H1 (cell line): ENCODE measurements around the gene C10orf95. TPM values are rescaled to one million over a fixed set of nuclear protein-coding genes. Genes with fewer than 3 reads are reported as not detected.

Experiments
- CTCF ChIA-PET: fragments of 300-600 bp; sonication (Branson Sonifier 250); formaldehyde crosslinking; loops from one replicate; lab custom pipeline; 2021; ENCODE audit not compliant: partially characterized antibody; lab: Charles Lee
- POLR2A ChIA-PET: fragments of 300-600 bp; sonication (Branson Sonifier 250); formaldehyde crosslinking; loops from one replicate; lab custom pipeline; 2021; ENCODE audit warnings: inconsistent platforms; ENCODE audit not compliant: partially characterized antibody; lab: Charles Lee
- DNase-seq, 2 experiments: peaks; one replicate each; pipeline versions ENCODE4 v3.0.0 to v3.0.0-alpha.2; 2010 to 2022; ENCODE audit warnings: low spot score in 2 of 2, low read depth in 1 of 2, mixed read lengths in 1 of 2
- FAIRE-seq: peaks from 2 replicates; lab custom pipeline; 2011; peaks lifted over from hg19 to GRCh38; lab: Jason Lieb, UNC
- H2AFZ ChIP-seq: 2 replicates; pipeline ENCODE4 v1.8.1; 2012; ENCODE audit warnings: low read length, inconsistent platforms
- H2AK5ac ChIP-seq: 2 replicates; pipeline ENCODE4 v1.6.1; 2013; ENCODE audit warnings: low read depth, low read length
- H2BK120ac ChIP-seq: replicated peaks from 2 replicates; pipeline ENCODE3; 2013; ENCODE audit warnings: low read depth, low read length, inconsistent platforms
- H2BK12ac ChIP-seq: 2 replicates; pipeline ENCODE4 v1.6.1; 2013; ENCODE audit warnings: low read depth, low read length
- H2BK15ac ChIP-seq: 2 replicates; pipeline ENCODE4 v1.6.1; 2013; ENCODE audit warnings: low read length
- H2BK20ac ChIP-seq: 2 replicates; pipeline ENCODE4 v1.6.1; 2013; ENCODE audit warnings: low read length
- H2BK5ac ChIP-seq: 2 replicates; pipeline ENCODE4 v1.6.1; 2013; ENCODE audit warnings: low read depth, low read length
- H3K14ac ChIP-seq: 2 replicates; pipeline ENCODE4 v1.6.1; 2013; ENCODE audit warnings: inconsistent platforms; ENCODE audit not compliant: insufficient read length
- H3K18ac ChIP-seq: 2 replicates; pipeline ENCODE4 v1.6.1; 2013; ENCODE audit warnings: low read length; ENCODE audit errors: extremely low read depth
- H3K23ac ChIP-seq: 2 replicates; pipeline ENCODE4 v1.6.1; 2013; ENCODE audit warnings: inconsistent platforms; ENCODE audit not compliant: insufficient read length
- H3K23me2 ChIP-seq: 2 replicates; pipeline ENCODE4 v1.6.1; 2013; ENCODE audit warnings: low read depth, low read length
- H3K27ac ChIP-seq: 2 replicates; pipeline ENCODE4 v1.6.1; 2011; ENCODE audit warnings: low read depth, low read length, inconsistent platforms
- H3K27me3 ChIP-seq, 4 experiments: replicated peaks in 1 of 4; 1 replicate in 1 of 4; 2 replicates in 3 of 4; pipeline versions ENCODE4 v1.6.1 to v1.8.1; 2011 to 2013; ENCODE audit warnings: low read length in 3 of 4, mild to moderate bottlenecking in 3 of 4, inconsistent platforms in 2 of 4, mixed read lengths in 2 of 4, moderate library complexity in 1 of 4; ENCODE audit not compliant: control insufficient read depth in 3 of 4, insufficient read depth in 3 of 4; ENCODE audit errors: extremely low read depth in 1 of 4
- H3K36me3 ChIP-seq, 4 experiments: 2 replicates each; pipeline versions ENCODE4 v1.6.1 to v1.8.1; 2011 to 2013; ENCODE audit warnings: mild to moderate bottlenecking in 4 of 4, low read length in 3 of 4, moderate library complexity in 2 of 4, control low read depth in 1 of 4, inconsistent platforms in 1 of 4; ENCODE audit not compliant: insufficient read depth in 4 of 4, control insufficient read depth in 2 of 4
- H3K4ac ChIP-seq: replicated peaks from 2 replicates; pipeline ENCODE3; 2013; ENCODE audit warnings: low read length, low read depth, mixed read lengths, inconsistent platforms; ENCODE audit not compliant: insufficient read length
- H3K4me1 ChIP-seq, 4 experiments: replicated peaks in 1 of 4; 1 replicate in 1 of 4; 2 replicates in 3 of 4; pipeline versions ENCODE4 v1.6.1 to v1.8.1; 2011 to 2013; ENCODE audit warnings: low read length in 3 of 4, inconsistent platforms in 2 of 4, mixed read lengths in 1 of 4; ENCODE audit not compliant: insufficient read depth in 4 of 4, control insufficient read depth in 3 of 4
- H3K4me2 ChIP-seq, 2 experiments: 2 replicates each; pipeline versions ENCODE4 v1.6.1 to v1.8.1; 2011 to 2013; ENCODE audit warnings: low read depth in 2 of 2, low read length in 2 of 2, control low read depth in 1 of 2, inconsistent platforms in 1 of 2, mild to moderate bottlenecking in 1 of 2; ENCODE audit not compliant: insufficient read depth in 1 of 2
- H3K4me3 ChIP-seq, 4 experiments: fragments of 200-600, 300-600 bp in 1 of 4; sonication (generic), shearing (Covaris generic), sonication (Bioruptor Twin) in 1 of 4; 2 replicates each; pipeline versions ENCODE4 v1.5.1 to v1.8.1; 2011 to 2016; ENCODE audit warnings: low read length in 4 of 4, low read depth in 3 of 4, control low read depth in 2 of 4, inconsistent platforms in 2 of 4, mild to moderate bottlenecking in 2 of 4, mixed read lengths in 1 of 4, moderate library complexity in 1 of 4; ENCODE audit not compliant: insufficient read depth in 2 of 4; ENCODE audit errors: extremely low read depth in 1 of 4
- H3K56ac ChIP-seq: replicated peaks from 2 replicates; pipeline ENCODE3; 2013; ENCODE audit warnings: low read depth, mild to moderate bottlenecking, mixed read lengths, low read length, inconsistent platforms; ENCODE audit not compliant: insufficient read length
- H3K79me1 ChIP-seq: 2 replicates; pipeline ENCODE4 v1.6.1; 2013; ENCODE audit warnings: low read depth, low read length, control low read depth
- H3K79me2 ChIP-seq, 2 experiments: 2 replicates each; pipeline versions ENCODE4 v1.6.1 to v1.8.1; 2012 to 2013; ENCODE audit warnings: low read length in 2 of 2, mild to moderate bottlenecking in 2 of 2, inconsistent platforms in 1 of 2; ENCODE audit not compliant: insufficient read depth in 2 of 2, control insufficient read depth in 1 of 2
- H3K9ac ChIP-seq, 4 experiments: replicated peaks in 1 of 4; 1 replicate in 1 of 4; 2 replicates in 3 of 4; pipeline versions ENCODE4 v1.6.1 to v1.8.1; 2011 to 2013; ENCODE audit warnings: low read depth in 3 of 4, low read length in 3 of 4, control low read depth in 2 of 4, mild to moderate bottlenecking in 2 of 4, moderate library complexity in 2 of 4, inconsistent platforms in 1 of 4; ENCODE audit errors: extremely low read depth in 1 of 4
- H3K9me3 ChIP-seq, 2 experiments: 2 replicates each; pipeline versions ENCODE4 v1.6.1 to v1.8.1; 2012 to 2013; ENCODE audit warnings: mild to moderate bottlenecking in 2 of 2, moderate library complexity in 2 of 2, control low read depth in 1 of 2, inconsistent platforms in 1 of 2, low read depth in 1 of 2, low read length in 1 of 2, mixed read lengths in 1 of 2; ENCODE audit not compliant: insufficient read depth in 2 of 2
- H4K20me1 ChIP-seq, 2 experiments: replicated peaks in 1 of 2; 2 replicates each; pipeline versions ENCODE3 to v1.8.1; 2011 to 2013; ENCODE audit warnings: inconsistent platforms in 2 of 2, low read length in 2 of 2, mild to moderate bottlenecking in 1 of 2; ENCODE audit not compliant: insufficient read depth in 2 of 2, control insufficient read depth in 1 of 2
- H4K5ac ChIP-seq: 2 replicates; pipeline ENCODE4 v1.6.1; 2013; ENCODE audit warnings: low read length, low read depth, mixed read lengths, inconsistent platforms; ENCODE audit not compliant: insufficient read length
- H4K8ac ChIP-seq: 2 replicates; pipeline ENCODE4 v1.8.0; 2013; ENCODE audit warnings: mild to moderate bottlenecking, moderate library complexity, low read length, inconsistent platforms; ENCODE audit not compliant: insufficient read depth; ENCODE audit errors: extremely low read depth
- H4K91ac ChIP-seq: replicated peaks from 2 replicates; pipeline ENCODE3; 2013; ENCODE audit warnings: low read length, mixed read lengths, inconsistent platforms; ENCODE audit not compliant: insufficient read length
- CEBPB ChIP-seq: IDR thresholded peaks from 2 replicates; pipeline ENCODE4 v1.6.1; 2012; ENCODE audit warnings: low read depth, low read length
- CHD2 ChIP-seq: IDR thresholded peaks from 2 replicates; pipeline ENCODE4 v1.6.1; 2012; ENCODE audit warnings: low read length, improper control_type of control experiment
- CREB1 ChIP-seq: IDR thresholded peaks from 2 replicates; pipeline ENCODE4 v1.6.1; 2012; ENCODE audit warnings: inconsistent platforms
- EP300 ChIP-seq, 2 experiments: IDR thresholded peaks; 1 replicate in 1 of 2; 2 replicates in 1 of 2; pipeline ENCODE4 v1.6.1; 2011 to 2012; ENCODE audit warnings: low read depth in 2 of 2, low read length in 2 of 2, mild to moderate bottlenecking in 2 of 2, borderline replicate concordance in 1 of 2, inconsistent platforms in 1 of 2, moderate library complexity in 1 of 2
- KDM1A ChIP-seq: fragments of 200-600, 300-600 bp; sonication (generic); IDR thresholded peaks from 2 replicates; pipeline ENCODE4 v1.7.1; 2016; ENCODE audit warnings: mild to moderate bottlenecking, low read length, borderline replicate concordance
- POLR2A ChIP-seq, 2 experiments: IDR thresholded peaks; 1 replicate in 1 of 2; 2 replicates in 1 of 2; pipeline ENCODE4 v1.6.1; 2011; ENCODE audit warnings: low read depth in 2 of 2, low read length in 2 of 2, mild to moderate bottlenecking in 2 of 2; ENCODE audit errors: control extremely low read depth in 1 of 2
- RAD21 ChIP-seq, 2 experiments: IDR thresholded peaks in 1 of 2; conservative IDR thresholded peaks in 1 of 2; 2 replicates each; pipeline ENCODE4 v1.6.1; 2011; ENCODE audit warnings: low read depth in 2 of 2, low read length in 2 of 2, improper control_type of control experiment in 1 of 2, inconsistent platforms in 1 of 2, mild to moderate bottlenecking in 1 of 2, moderate library complexity in 1 of 2
- RFX5 ChIP-seq: IDR thresholded peaks from 2 replicates; pipeline ENCODE4 v1.6.1; 2011; ENCODE audit warnings: low read depth, low read length, improper control_type of control experiment, borderline replicate concordance
- SP2 ChIP-seq: IDR thresholded peaks from 2 replicates; pipeline ENCODE4 v1.6.1; 2012; ENCODE audit warnings: mild to moderate bottlenecking, low read length, inconsistent platforms
- SRF ChIP-seq: IDR thresholded peaks from 2 replicates; pipeline ENCODE4 v1.6.1; 2011; ENCODE audit warnings: mild to moderate bottlenecking, low read depth, low read length, moderate library complexity
- SUZ12 ChIP-seq: fragments of 200-600 bp; sonication (generic); IDR thresholded peaks from 2 replicates; pipeline ENCODE4 v1.6.1; 2012; ENCODE audit warnings: mild to moderate bottlenecking, inconsistent platforms, low read length, moderate library complexity, mixed read lengths
- TAF7 ChIP-seq: optimal IDR thresholded peaks from 2 replicates; pipeline ENCODE3; 2011; ENCODE audit warnings: low read depth, mild to moderate bottlenecking, inconsistent platforms, low read length, moderate library complexity, borderline replicate concordance
- WGBS, 2 experiments: shearing (Covaris generic) in 1 of 2; methylation state at CpG; one replicate each; pipeline versions ENCODE4 v1.1.6 to v1.1.7; 2013 to 2015; ENCODE audit warnings: low lambda C conversion rate in 2 of 2, mixed read lengths in 2 of 2, inconsistent platforms in 1 of 2, low coverage in 1 of 2, missing lambda C conversion rate in 1 of 2; ENCODE audit not compliant: insufficient replicate concordance in 2 of 2, insufficient coverage in 1 of 2, insufficient read length in 1 of 2; ENCODE audit errors: extremely low coverage in 1 of 2, missing lambda C conversion rate in 1 of 2; 5-methylcytosine and 5-hydroxymethylcytosine counted together
- polyA plus RNA-seq, 7 experiments: library from polyadenylated mRNA; depleted of rRNA in 3 of 7; stranded (reverse) in 5 of 7; unstranded in 2 of 7; fragments of >200 nt in 5 of 7; fragments of 200-250 nt in 2 of 7; gene quantifications; 1 replicate in 5 of 7; 2 replicates in 1 of 7; 4 replicates in 1 of 7; pipeline versions ENCODE4 v1.2.1 to v1.2.3, GENCODE V29; 2011 to 2013; ENCODE audit warnings: missing spikeins in 2 of 7, mixed read lengths in 2 of 7
- total RNA-seq: library from RNA; stranded (reverse); fragmentation: NEBNext Ultra II Directional; extraction: Animal tissue kit (Norgen Biotek cat#: 25700); gene quantifications from 2 replicates; pipeline ENCODE4 v1.2.1, GENCODE V29; 2021
- TF ChIP-seq, protein P1 (sequence below): IDR thresholded peaks from 2 replicates; pipeline ENCODE4 v1.6.1; 2012; ENCODE audit warnings: inconsistent platforms
- TF ChIP-seq, protein P2 (sequence below): IDR thresholded peaks from 2 replicates; pipeline ENCODE4 v1.6.1; 2012; ENCODE audit warnings: inconsistent platforms

C10orf95 gene
- total and polyA plus RNA-seq, 2 of the 8 experiments (the other 6 are each of a cell fraction or from before 2014, with no cell fraction given) = 0.34 to 0.48 TPM

DNA sequence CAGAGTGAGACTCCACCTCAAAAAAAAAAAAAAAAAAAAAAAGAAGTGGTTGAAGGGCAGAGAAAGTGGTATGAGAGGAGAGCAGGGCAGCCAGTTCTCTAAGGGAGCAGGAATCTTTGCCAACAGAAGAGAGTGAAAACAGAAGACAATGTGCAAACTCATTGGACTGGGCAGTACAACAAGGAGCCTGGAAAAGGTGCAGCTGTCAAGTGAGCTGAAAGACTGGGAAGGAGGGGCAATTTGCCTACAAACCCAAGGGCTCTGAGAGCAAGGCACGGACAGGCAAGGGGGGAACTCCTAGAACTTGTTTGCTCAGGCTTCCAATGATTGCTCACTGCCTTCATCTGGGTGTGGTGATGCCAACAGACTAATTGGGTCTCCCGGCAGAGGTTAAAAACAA lies 41.6 kb upstream of the C10orf95 start:
- H3K9me3 ChIP-seq = no peaks in the 10 kb centered on the region
- H3K18ac ChIP-seq = no peak overlapping the region
- DNase-seq (no peak), FAIRE-seq (no peak)
- no peak overlapping the region for H4K5ac ChIP-seq
- H3K36me3 ChIP-seq = peaks cover 5 to 17% (median 9%) of the 10 kb centered on the region in 4 experiments; a peak in 7 of 8 replicates
- H2BK120ac ChIP-seq = no peak overlapping the region
- no peak overlapping the region for H4K8ac ChIP-seq
- CTCF ChIA-PET = interaction anchor here (0.6 to 1.9 kb wide), 3 partner anchors 91 to 168 kb away, joined by 3 to 5 read pairs (median 3); no protein-coding TSS in a partner anchor
- H3K4me1 ChIP-seq = no peaks in the 10 kb centered on the region
- no peak overlapping the region for H3K14ac ChIP-seq
- no peak overlapping the region for H3K4me2 ChIP-seq
- H3K23ac ChIP-seq = no peak overlapping the region
- H2BK12ac ChIP-seq = no peak overlapping the region
- H3K27ac ChIP-seq = no peak overlapping the region
- H3K9ac ChIP-seq = no peak overlapping the region
- 95% methylated on average over 2 of the region's 2 CpGs; no CpG with 5 or more reads in 1 of the 2 experiments for WGBS, 2 experiments
- H4K91ac ChIP-seq = no peak overlapping the region
- peaks cover 12% of the 10 kb centered on the region for H3K79me1 ChIP-seq
- H2AFZ ChIP-seq = no peak overlapping the region
- H3K23me2 ChIP-seq = no peaks in the 10 kb centered on the region
- no peak overlapping the region for H2BK5ac ChIP-seq
- H4K20me1 ChIP-seq = peaks cover 0 to 11% of the 10 kb centered on the region in 2 experiments
- peaks cover 0 to 30% of the 10 kb centered on the region in 2 experiments; a peak in 2 of 4 replicates for H3K79me2 ChIP-seq
- H3K4ac ChIP-seq = no peak overlapping the region
- H2AK5ac ChIP-seq = no peak overlapping the region
- H2BK20ac ChIP-seq = no peak overlapping the region
- H2BK15ac ChIP-seq = no peak overlapping the region
- no peak overlapping the region for H3K56ac ChIP-seq
- no peak overlapping the region for H3K4me3 ChIP-seq
- POLR2A ChIA-PET = no interaction called here
- H3K27me3 ChIP-seq = no peaks in the 10 kb centered on the region
- TF ChIP-seq SP2 (no peak), TAF7 (no peak), EP300 (IDR thresholded peaks at IDR 0.05; ENCODE audit: borderline replicate concordance in 1 of 2, low read depth in 2 of 2, low read length in 2 of 2) (no peak), KDM1A (no peak), POLR2A (IDR thresholded peaks at IDR 0.05; ENCODE audit: control extremely low read depth in 1 of 2, low read depth in 2 of 2, low read length in 2 of 2) (no peak), CEBPB (no peak), RAD21 (IDR thresholded peaks at IDR 0.05 in 1 of 2, conservative IDR thresholded peaks at IDR 0.05 in 1 of 2; ENCODE audit: low read depth in 2 of 2, low read length in 2 of 2) (no peak), SUZ12 (no peak), CREB1 (no peak), CHD2 (no peak), RFX5 (no peak), SRF (no peak)
- TF ChIP-seq, protein P1, sequence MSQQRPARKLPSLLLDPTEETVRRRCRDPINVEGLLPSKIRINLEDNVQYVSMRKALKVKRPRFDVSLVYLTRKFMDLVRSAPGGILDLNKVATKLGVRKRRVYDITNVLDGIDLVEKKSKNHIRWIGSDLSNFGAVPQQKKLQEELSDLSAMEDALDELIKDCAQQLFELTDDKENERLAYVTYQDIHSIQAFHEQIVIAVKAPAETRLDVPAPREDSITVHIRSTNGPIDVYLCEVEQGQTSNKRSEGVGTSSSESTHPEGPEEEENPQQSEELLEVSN = no peak
- TF ChIP-seq, protein P2, sequence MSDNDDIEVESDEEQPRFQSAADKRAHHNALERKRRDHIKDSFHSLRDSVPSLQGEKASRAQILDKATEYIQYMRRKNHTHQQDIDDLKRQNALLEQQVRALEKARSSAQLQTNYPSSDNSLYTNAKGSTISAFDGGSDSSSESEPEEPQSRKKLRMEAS = no peak
